GM20431 (cell line): Measurements from ENCODE around the gene PBX1.

ENCODE experiments used
- in situ Hi-C: fragments of 300-500 bp; cut with MseI, MboI; formaldehyde crosslinking; loops from one replicate; pipeline ENCODE4 v1.15.0; 2020; ENCODE audit warnings: low sequenced_read_pairs; ENCODE audit not compliant: unreplicated experiment

The PBX1 gene

DNA sequence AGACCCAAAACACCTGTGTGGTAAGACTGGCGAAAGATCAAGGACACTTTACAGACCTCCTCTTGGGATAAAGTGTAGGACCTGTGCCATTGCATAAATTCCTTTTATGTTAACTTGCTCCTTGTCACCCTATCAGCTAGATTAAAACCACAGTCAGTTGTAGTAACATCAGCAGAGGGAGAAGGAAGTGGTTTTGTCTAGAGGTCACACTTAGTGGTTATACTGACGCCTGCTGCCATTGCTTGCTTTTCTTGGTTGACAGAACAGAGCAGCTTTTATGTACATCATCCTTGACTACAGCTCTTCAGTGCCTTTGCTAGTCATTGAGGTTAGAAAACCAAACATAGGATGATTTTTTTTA is 101.4 kb downstream of the PBX1 start:
- in situ Hi-C loops = no loop called here

DNA sequence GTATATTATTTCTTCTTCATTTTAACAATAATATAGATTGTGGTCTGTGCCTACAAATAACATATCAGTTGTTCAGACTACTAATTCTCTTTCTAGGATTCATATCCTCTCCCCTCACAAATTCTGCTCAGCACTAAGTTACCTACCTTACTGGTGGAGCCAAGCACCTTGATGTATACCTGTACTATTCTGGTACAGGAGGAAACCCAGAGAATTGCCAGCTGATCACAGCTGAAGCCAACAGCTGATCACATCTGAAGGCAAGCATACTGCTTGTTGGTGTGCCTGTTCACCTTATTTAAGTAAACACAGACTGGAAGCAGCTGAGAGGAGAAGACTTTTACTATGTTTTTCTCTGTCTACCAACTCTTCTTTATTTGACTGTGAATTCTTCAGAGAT is 101.8 kb downstream of the PBX1 start:
- in situ Hi-C loops = no loop called here

DNA sequence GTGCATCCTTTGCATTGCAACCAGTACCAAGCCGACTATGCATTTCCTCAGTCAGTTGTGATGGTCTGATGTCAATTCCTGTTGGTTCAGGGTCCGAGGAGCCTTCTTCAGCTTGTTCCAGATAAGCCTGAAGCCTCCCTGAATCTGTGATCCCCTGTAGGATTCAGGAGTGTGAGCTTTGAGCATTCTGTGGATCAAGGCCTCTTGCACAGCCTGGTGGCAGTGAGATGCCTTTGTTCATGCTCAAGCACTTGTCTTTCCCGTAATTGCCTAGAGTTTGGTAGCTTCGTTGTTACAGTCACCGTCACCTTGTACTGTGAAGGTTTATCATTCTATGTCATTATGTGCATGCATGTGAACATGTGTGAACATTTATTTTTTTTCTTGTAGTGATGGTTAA is 103.5 kb downstream of the PBX1 start:
- in situ Hi-C loops = no loop called here

DNA sequence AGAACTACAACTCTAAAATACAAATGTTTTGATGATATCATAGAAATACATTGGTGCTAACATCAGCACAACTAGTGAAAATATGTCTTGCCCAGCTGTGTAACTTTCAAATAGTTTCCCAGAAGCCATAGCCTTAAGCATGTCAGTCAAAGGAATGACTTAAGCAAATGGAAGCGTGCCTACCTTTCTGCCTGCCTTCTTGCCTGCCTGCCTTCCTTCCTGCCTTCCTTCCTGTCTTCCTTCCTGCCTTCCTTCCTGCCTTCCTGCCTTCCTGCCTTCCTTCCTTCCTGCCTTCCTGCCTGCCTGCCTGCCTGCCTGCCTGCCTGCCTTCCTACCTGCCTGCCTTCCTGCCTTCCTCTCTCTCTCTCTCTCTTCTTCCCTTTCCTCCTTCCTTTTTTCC is 104.0 kb downstream of the PBX1 start:
- in situ Hi-C loops = no loop called here

DNA sequence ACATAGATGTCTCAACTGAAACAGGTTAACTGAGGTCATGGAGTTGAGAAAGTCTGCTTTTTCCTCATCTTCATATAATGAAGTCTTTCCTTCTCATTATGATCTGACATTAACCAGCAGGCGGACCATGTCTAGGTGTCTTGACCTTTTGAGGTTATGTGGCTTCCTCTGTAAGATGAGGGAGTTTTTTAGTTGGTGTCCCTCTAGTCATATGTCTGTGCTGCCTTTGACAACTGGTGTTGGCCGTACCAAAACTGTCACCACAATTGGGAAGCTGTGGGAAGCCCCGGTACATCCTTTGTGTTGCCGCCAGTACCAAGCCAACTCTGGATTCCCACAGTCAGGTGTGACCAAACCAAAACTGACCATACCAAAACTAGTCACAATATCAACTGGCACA is 105.1 kb downstream of the PBX1 start:
- in situ Hi-C loops = no loop called here

DNA sequence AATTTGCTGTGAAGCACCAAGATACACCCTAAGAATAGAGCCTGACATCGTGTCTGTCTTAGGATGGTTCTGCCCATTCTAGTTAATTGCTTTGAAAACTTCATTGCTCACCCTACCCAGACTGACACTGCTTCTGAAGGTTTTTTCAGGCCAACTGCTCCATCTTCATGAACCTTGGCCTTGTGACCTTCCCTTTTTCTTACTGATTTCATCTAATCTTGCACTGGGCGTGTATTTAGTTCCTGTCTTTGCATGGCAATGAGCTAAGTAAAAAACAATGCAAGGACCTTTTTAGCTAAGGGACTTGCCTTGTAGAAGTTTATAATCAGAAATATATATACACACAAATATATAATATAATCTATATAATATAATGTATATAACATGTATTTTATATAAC is 108.0 kb downstream of the PBX1 start:
- in situ Hi-C loops = no loop called here

DNA sequence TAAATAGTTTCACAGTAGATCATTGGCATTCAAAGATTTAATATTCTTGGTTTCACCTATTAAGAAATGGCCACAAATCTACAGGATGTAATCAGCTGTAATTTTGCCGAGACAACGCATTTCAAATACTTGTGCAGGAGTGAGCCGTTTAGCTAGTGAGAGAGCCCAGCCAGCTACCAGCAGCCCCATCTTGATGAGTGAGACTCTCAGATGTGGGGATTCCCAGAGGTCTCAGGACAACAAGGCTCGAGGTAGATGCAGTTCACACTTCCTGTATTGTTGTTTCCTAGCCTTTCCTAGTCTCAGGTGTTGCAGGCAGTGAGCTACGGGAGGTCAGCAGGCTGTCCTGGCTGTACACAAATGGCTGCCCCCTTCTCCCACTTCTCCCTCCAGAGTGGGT is 108.6 kb downstream of the PBX1 start:
- in situ Hi-C loops = no loop called here

DNA sequence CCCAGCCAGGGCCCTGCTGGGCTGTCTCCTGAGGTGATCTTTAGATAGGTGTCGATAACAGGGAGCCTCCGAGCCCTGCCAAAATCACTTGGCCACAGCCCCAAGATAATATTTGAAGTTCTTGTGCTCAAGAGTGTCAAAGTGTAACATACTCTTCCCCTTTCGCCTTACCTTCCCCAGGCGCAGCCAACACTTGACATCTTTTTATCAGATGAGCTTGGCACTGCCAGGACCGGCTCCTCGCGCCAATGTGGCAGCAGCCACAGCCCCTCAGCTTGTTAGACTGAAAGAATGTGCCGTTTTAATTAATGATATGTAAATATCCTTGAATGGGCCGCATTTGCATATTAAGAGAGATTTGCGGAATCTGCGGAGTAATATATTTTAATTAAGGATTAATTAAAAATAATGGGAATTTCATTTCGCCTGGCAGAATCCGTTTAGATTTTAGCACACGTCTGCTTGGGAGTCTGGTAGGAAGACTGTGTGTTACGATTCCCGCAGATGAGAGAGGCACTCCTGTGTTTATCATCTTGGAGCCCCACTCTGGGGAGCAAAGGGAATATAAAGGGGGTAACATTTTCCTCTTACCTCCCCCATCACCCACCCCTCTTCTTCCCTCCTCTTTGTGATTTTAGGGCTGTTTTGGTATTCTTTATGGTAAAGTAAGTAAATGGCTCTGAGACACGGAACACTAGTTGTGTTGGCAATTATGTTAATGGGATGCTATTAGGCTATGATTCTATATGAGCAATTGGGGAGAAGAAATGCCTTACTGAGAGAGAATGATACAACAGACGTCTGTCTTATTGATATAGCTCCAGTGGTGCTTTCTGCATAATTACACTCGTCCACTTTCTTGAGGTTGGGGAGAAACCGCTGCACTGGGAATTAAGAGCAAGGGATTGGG is 109.8 kb downstream of the PBX1 start:
- in situ Hi-C loops = no loop called here

DNA sequence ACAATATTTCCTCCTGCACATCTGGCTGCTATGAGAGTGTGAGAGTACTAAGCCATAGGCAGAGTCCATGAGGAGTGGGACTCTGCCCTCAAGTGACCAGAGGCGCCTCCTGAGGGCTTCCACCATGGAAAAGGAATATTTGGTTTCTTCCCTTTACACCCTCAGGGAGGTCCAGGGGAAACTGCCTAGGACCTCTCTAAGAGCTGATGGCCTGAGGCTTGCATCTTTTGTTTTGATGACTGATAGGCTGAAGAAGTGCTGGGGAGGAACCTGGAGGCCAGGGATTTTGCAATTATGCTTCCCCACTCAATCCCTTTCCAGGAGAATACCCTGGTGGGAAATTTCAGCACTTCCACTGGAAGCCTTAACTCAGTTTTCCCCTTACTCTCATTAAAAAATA is 111.0 kb downstream of the PBX1 start:
- in situ Hi-C loops = no loop called here

DNA sequence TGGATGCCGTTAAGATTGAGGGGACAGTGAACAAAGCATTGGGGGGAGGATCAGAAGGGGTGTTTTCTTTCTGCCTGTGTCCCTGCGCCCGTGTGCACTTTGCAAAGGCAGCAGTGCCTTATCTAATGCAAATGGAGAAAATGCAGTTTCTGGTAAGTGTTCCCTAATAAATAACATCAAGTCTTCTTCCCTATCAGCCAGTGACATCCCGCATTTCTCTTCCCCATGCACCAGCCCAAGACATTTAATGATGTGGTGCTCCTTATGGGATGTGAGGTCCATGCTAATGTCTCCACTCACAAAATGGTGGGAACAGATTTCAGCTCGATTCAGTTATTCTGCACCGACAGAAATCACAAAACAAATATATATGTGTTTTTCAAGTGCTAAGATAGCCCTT is 111.8 kb downstream of the PBX1 start:
- in situ Hi-C loops = no loop called here

DNA sequence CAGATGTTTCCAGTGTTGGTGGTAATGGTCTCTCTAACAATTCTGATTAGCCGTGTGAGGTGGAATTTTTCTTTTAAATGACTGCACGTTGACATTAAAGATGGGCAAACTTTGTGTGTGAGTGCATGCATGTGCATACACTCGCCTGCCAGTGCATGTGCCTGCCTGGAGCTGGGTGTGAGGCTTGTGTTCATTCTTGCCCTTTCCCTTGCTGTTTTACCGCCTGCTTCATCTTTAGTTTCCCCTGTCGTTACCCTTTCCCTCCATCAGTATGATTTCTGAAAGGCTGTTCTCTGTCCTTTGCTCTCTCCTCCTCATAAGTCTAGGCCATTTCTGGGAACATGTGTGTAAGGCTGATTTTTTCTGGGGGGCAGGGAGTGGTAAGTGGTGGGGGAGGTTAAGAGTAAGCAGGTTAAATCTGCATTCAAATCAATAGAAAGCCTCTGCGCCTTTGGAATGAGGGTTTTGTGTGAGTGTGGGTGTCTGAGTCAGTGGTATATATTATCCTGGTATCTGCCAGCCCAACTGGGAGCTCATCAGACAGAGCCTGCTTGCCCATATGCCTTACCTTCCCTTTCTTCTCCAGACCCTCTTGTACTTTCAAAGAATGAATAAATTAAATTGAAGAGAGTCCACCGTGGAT is 112.5 kb downstream of the PBX1 start:
- in situ Hi-C loops = no loop called here

DNA sequence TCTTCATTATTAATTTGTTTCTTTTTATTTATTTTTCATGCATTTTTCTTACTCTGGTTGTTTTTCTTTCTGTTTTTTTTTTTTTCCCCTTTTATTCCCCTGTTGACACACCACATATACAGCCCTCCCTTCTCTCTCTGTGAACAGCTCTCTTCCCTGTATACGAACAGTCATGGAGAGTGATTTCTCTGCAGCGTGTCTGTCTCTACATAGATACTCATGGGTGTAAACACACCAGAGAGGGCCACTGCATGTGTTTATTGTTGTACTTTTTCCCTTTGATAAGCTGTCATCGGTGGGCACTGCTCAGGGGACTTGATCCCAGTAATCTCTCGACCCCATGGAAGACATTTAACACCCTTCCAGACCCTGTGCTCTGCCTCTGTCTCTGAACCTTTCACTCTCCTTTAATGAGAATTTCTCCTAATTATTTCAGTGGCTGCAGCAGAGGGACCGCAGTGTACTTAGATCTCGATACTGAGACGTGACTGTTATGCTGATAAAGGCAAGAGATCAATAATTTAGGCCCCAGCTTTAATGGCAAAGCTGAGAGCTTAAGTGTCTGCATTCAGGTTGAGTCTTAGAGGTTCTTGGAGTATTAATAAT is 113.1 kb downstream of the PBX1 start:
- in situ Hi-C loops = no loop called here

DNA sequence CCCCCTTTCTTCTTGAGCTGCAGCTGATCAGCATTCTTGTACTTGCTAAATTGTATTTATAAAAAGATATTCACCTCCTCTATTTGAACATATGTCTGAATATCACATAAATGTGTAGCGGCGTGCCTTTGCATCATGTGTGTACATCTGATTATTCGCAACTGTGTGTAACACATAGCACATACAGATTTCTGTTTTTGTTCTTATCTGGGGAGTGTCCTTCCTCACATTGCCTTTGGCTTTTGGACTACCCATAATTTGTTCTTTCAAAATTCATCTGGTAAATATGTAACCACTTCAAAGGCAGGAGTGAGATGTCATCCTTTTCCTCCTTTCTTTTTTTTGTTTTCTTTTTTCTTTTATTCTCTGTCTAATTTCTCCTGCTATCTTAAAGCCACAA is 113.6 kb downstream of the PBX1 start:
- in situ Hi-C loops = no loop called here

DNA sequence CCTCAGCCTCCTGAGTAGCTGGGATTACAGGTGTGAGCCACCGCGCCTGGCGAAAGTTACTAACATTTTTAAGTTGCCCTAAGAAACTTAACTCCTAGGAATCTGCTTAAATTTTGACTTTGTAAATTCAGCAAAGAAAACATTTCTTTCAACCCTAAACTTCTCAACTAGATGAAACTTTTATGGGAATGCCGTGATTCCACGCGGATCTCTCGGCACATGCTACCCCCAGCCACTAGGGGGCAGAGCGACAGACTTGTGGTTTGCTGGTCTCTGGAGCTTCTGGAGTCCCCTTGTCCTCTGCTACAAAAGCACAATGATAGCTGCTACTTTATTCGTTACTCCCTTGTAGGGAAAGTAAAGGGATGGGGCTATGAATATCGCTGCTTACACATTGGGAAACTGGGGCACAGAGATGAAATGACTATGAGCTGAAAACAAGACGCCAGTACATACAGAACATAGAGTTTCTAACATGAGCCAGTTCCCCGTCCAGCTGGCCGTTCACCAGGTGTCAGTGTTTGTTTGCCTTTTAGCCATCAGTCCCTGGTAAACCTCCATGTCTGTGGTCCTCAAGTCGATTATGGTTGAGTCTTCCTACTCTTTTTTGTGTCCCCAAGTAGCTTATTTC is 114.7 kb downstream of the PBX1 start:
- in situ Hi-C loops = no loop called here

DNA sequence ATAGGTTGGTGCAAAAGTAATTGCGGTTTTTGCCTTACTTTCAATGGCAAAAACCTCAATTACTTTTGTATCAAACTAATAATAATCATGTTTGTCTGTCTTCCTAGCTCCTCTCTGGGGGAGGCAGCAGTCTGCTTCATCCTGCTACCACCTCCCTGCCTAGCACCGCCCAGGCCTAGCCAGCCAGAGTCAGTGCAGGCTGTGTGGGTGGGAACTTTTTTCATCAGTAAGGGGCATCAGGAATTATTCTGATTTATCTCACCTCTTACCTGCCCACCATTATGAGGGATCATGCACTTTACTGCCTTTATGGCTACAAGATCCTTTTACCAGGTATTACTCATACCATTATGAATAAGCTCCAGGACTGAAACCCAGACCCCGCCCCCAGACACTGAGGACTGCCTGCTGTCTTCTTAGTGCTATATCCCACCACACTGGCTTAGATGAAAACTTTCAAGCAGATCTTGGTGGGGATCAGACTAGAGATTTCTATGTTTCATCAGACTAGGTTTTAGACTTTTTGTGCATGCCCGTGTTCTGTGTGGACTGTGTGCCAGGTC is 116.4 kb downstream of the PBX1 start:
- in situ Hi-C loops = no loop called here

DNA sequence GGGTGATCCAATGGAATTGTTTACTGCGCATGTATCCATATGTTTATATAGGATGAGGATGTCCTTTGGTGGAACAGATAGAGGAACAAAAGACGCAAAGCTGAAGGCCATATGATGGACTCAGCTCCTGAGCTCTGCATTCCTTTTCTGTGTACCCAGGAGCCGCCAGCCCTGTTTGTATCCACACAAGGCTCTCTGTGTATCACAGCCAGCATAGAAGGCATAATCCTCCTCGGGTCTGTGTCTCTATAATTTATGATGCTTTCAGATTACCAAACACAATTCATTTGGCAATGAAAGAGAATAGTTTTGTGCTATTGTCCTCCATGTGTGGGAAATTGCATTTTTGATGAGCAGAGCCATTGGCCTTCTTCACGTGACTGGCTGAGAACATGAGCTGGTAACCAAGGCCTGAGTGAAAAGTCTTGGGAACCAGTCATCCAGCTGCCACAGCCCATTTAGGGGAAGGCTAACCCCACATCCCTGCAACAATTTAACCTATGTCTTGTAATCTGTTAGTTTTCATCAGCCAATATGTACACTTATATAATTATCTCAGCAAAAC is 119.2 kb downstream of the PBX1 start:
- in situ Hi-C loops = no loop called here

DNA sequence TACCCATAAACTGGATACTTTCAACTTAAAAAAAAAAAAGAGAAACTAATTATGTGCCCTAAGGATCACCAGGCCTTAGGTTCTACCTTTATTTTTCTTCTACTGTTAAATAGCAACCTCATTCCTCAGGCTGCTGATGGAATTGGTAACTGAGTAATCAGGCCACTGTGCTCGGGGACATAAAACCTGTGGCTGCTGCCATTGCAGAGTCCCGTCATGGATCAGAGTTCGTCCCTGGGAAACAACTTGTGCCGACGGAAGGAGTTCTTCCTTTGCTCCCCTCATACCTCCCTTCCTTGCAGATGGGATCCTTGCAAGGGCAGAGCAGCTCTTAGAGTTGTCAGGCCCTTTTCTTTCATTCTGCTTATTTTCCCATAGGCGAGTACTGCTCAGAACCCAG is 123.6 kb downstream of the PBX1 start:
- in situ Hi-C loops = no loop called here

DNA sequence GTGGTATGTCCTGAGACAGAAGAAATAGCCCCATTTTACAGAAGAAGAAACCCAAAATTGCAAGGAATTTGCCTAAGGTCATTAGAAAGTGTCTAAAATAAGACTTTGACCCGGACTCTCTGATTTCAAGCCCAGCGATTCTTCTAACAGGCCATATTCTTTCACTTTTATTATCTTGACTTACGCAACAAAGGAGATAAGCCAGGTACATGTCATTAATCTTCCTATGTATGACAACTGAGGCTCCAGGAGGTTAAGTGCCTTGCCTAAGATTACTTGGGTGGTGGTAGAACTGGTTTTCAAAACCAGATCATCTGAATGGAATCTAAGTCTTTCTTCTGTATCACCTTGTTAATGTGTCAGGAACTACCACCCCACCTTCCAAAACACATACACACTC is 124.3 kb downstream of the PBX1 start:
- in situ Hi-C loops = no loop called here

DNA sequence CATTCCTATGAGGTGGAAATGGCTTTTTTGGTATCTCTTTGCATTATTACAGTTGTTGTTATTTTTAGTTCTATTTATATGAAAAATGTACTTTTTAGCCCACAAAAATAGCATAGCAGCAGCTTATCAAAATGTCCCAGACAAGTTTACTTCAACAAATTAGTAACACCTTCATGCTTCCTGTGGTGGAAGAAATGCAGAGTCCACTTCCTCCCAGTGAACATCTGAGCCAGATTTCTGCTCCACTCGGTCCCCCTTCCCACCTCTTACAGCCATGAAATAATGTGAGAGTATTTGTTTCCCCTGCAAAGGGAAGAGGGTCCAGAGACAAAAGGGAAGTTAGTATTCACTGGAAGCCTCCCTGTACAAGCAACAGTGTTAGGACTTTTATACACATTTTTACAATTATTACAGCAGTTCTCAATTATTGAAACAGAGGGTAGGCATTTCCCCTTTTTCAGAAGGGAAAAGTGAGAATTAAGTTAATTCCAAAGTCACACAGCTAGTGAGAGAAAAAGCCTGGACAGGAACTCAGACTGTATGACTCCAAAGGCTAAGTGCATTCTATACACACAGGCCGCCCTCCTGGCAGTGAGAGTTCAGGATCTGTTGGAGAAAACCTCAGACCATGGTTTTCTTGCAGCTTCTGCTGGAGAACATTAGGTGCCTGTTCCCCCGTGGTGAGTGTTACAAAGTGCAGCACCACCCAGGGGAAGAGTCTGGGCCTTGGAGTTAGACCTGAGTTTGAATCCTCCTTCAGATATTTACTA is 126.5 kb downstream of the PBX1 start:
- in situ Hi-C loops = no loop called here

DNA sequence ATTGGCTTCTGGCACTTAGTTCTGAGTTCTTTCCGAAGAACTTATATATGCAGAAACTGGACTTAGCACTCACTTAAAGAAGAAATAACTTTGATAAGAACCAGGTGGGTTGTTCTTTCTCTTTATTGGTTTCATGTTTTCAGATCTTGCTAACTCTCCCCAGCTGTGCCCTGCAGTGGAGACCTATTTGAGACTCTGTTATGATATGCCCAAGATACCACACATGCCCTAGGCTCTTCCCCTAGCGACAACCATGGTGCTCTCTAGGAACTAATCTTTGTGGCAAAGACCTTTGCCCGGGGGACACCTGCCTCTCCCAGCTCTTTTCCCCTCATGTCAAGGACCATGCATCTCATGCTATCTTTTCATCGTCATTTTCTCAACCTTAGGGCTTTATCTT is 128.8 kb downstream of the PBX1 start:
- in situ Hi-C loops = no loop called here
